CD8-positive, alpha-beta memory T cell (primary cell): Measurements from ENCODE around the gene WFIKKN2. TPM values are rescaled to one million over a fixed set of nuclear protein-coding genes. Genes with fewer than 3 reads are reported as not detected.
A peak's percentile ranks its signal among the peaks of the same experiment; 100 is the strongest.
"Not testable (repeated sequence)": the region's sequence is repeated elsewhere in the genome, so short reads cannot be mapped to it uniquely, and the experiment has no call there.

ENCODE experiments used
- CTCF ChIA-PET: fragments of 350-600 bp; sonication (Branson Sonifier 250); formaldehyde crosslinking; loops from one replicate; lab custom pipeline; 2021; ENCODE audit warnings: antibody characterized with exemption; lab: Charles Lee
- POLR2A ChIA-PET: fragments of 350-600 bp; sonication (Branson Sonifier 250); formaldehyde crosslinking; loops from one replicate; lab custom pipeline; 2021; ENCODE audit warnings: antibody characterized with exemption; lab: Charles Lee
- DNase-seq, 5 donors: peaks; one replicate each; pipeline versions ENCODE4 v3.0.0 to v3.0.0-alpha.2; 2020 to 2022; ENCODE audit warnings: mixed read lengths in 1 of 5
- H3K27ac ChIP-seq: one replicate; pipeline ENCODE4 v1.7.0; 2013; ENCODE audit warnings: low read depth, mild to moderate bottlenecking, low read length, moderate library complexity
- H3K27me3 ChIP-seq: 2 replicates; pipeline ENCODE4 v1.7.0; 2013; ENCODE audit warnings: low read length, mild to moderate bottlenecking; ENCODE audit not compliant: insufficient read depth, poor library complexity, severe bottlenecking
- H3K36me3 ChIP-seq: 2 replicates; pipeline ENCODE4 v1.7.0; 2013; ENCODE audit warnings: mild to moderate bottlenecking, low read length, moderate library complexity; ENCODE audit not compliant: insufficient read depth
- H3K4me1 ChIP-seq: 2 replicates; pipeline ENCODE4 v1.7.0; 2013; ENCODE audit warnings: mild to moderate bottlenecking, low read length, moderate library complexity; ENCODE audit not compliant: insufficient read depth
- H3K4me3 ChIP-seq: 2 replicates; pipeline ENCODE4 v1.7.0; 2013; ENCODE audit warnings: mild to moderate bottlenecking, low read length
- H3K9me3 ChIP-seq: 2 replicates; pipeline ENCODE4 v1.7.0; 2013; ENCODE audit warnings: mild to moderate bottlenecking, low read length
- H3K27ac Mint-ChIP-seq, 8 donors: one replicate each; pipeline ENCODE4 v1.8.0; 2020 to 2021; ENCODE audit warnings: mixed read lengths in 8 of 8, mild to moderate bottlenecking in 6 of 8, inconsistent platforms in 3 of 8, moderate library complexity in 3 of 8
- H3K27me3 Mint-ChIP-seq, 2 donors: one replicate each; pipeline ENCODE4 v1.8.0; 2020 to 2021; ENCODE audit warnings: mixed read lengths in 2 of 2, mild to moderate bottlenecking in 1 of 2, moderate library complexity in 1 of 2
- H3K36me3 Mint-ChIP-seq, 3 donors: one replicate each; pipeline ENCODE4 v1.8.0; 2020 to 2021; ENCODE audit warnings: mixed read lengths in 3 of 3, inconsistent platforms in 1 of 3, mild to moderate bottlenecking in 1 of 3
- H3K4me1 Mint-ChIP-seq, 3 donors: one replicate each; pipeline ENCODE4 v1.8.0; 2020 to 2021; ENCODE audit warnings: mixed read lengths in 3 of 3, inconsistent platforms in 1 of 3, mild to moderate bottlenecking in 1 of 3
- H3K4me3 Mint-ChIP-seq, 7 donors: one replicate each; pipeline ENCODE4 v1.8.0; 2020 to 2021; ENCODE audit warnings: mixed read lengths in 7 of 7, mild to moderate bottlenecking in 6 of 7, moderate library complexity in 4 of 7, inconsistent platforms in 2 of 7
- H3K9me3 Mint-ChIP-seq, 5 donors: one replicate each; pipeline ENCODE4 v1.8.0; 2020 to 2022; ENCODE audit warnings: mixed read lengths in 5 of 5, mild to moderate bottlenecking in 3 of 5, moderate library complexity in 2 of 5, inconsistent platforms in 1 of 5
- polyA plus RNA-seq: library from polyadenylated mRNA; unstranded; fragments of 300-500 nt; fragmentation: Illumina TruSeq; gene quantifications from one replicate; pipeline ENCODE4 v1.2.3, GENCODE V29; 2021
- total RNA-seq, 2 experiments: library from RNA; stranded (reverse); gene quantifications; one replicate each; pipeline ENCODE4 v1.2.3, GENCODE V29; 2021

The WFIKKN2 gene
- total and polyA plus RNA-seq, 3 experiments from 2014 or later: not detected

DNA sequence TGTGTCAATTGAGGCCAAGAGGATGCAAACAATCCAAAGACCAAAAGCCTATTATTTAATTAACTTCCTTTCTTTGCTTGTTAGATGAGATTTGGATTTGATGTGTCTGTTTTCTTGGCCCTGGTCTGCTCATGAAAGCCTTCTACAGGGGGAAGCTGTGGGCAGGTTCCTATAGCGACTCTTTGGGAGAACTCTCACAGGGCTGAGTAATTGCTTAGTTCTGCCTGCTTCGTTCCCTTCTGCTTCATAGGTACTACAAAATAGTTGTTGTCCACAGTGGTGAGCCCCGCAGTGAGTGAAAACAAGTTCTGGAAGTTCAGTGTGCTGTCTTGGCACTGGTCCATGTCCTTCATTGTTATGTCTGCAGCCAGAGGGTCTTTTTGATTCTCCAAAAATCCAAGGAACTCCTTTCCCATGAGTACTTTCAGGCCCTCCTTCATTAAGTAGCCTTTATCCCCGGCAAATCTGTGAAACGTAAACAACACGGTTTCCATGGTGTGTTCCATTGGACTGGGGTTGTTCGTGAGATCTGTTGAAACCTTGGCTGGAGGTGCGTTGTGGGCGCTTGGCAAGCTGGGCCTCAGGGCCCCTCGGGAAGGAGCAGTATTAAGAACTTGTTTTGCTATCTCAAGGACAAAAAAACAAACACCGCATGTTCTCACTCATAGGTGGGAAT is 38.1 kb upstream of the WFIKKN2 start:
- ChIA-PET POLR2A (no interaction called here), CTCF (no interaction called here)
- Mint-ChIP-seq H3K9me3 (no peaks in the 10 kb centered on the region), H3K27me3 (peaks cover 0 to 2% of the 10 kb centered on the region in 2 donors), H3K27ac (no peak overlapping the region), H3K4me3 (no peak overlapping the region), H3K36me3 (no peaks in the 10 kb centered on the region), H3K4me1 (no peaks in the 10 kb centered on the region)
- H3K4me3 ChIP-seq: no peak overlapping the region
- H3K27me3 ChIP-seq: no peaks in the 10 kb centered on the region
- no peaks in the 10 kb centered on the region for H3K36me3 ChIP-seq
- H3K27ac ChIP-seq: no peak overlapping the region
- no peaks in the 10 kb centered on the region for H3K9me3 ChIP-seq
- DNase-seq: no peak
- H3K4me1 ChIP-seq: no peaks in the 10 kb centered on the region

DNA sequence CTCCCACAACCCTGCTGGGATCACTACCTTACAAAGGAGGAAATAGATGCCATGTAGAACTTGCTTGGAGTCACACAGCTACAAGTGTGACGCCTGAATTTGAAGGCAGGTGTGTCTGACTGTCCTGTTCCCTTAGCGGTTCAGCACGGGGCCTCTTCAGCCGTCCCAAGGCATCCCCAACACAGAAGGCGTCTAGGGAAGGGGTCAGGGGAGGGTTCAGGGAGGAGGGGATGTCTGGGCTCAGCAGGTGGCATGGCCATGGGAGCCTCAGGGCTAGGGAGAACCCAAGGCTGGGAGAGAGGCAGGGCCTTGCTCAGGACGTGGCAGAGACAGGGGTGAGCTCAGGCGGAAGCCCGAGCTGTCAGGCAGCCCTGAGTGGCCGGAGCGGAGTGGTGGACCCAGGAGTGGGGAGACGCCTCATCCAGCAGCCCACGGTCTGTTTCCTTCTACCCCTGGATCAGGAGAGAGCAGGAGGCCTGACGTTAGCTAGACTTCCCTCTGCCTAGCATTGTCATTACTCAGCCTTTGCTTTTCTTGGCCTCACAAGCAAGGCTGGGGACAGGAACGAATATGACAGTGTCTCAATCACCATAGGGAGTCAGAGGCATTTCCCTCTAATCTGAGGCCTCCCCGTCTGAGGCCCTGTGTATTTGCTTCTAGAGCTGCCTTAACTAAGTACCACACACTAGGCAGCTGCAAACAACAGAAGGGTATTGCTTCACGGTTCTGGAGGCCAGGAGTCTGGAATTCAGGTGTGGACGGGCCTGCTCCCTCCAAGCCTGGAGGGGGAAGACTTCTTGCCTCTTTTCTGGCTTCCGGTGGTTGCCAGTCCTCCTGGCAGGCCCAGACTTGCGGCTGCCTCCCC is 36.7 kb upstream of the WFIKKN2 start:
- H3K4me1 ChIP-seq: no peaks in the 10 kb centered on the region
- peaks cover 0 to 2% of the 10 kb centered on the region in 2 donors for H3K27me3 Mint-ChIP-seq
- H3K9me3 Mint-ChIP-seq: no peaks in the 10 kb centered on the region
- H3K36me3 ChIP-seq: no peaks in the 10 kb centered on the region
- H3K27ac ChIP-seq: no peak overlapping the region
- ChIA-PET CTCF (interaction anchor here (0.7 to 1.2 kb wide), 3 partner anchors 14 to 19 kb away, joined by 3 to 4 read pairs (median 4); no protein-coding TSS in a partner anchor), POLR2A (no interaction called here)
- no peaks in the 10 kb centered on the region for H3K4me1 Mint-ChIP-seq
- peak overlapping the region in 1 of 8 donors; percentile 29 for H3K27ac Mint-ChIP-seq
- DNase-seq: no peak
- no peaks in the 10 kb centered on the region for H3K36me3 Mint-ChIP-seq
- no peak overlapping the region for H3K4me3 Mint-ChIP-seq
- no peaks in the 10 kb centered on the region for H3K9me3 ChIP-seq
- no peaks in the 10 kb centered on the region for H3K27me3 ChIP-seq
- no peak overlapping the region for H3K4me3 ChIP-seq

DNA sequence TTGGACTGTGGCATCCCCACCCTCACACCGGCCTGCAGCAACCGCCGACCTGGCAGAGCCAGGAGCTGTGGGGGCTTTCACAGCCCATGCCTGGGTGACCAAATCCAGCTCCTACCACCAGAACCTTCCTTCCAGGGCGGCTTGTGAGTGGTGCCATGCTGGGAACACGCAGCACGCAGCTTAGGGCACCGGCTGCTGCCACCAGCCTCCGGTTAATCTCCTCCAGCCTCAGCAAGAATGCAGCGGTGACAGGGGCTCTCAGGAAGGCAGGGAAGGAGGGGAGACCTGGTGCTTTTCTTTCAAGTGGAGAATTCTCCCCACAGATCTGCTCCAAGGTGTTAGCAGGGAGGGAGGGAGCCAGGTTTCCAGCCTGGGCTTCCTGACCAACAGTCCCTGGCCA is 35.8 kb upstream of the WFIKKN2 start:
- H3K9me3 ChIP-seq: no peaks in the 10 kb centered on the region
- H3K36me3 ChIP-seq: no peaks in the 10 kb centered on the region
- no peak overlapping the region for H3K4me3 Mint-ChIP-seq
- H3K4me1 ChIP-seq: no peaks in the 10 kb centered on the region
- no peak for DNase-seq
- no peak overlapping the region for H3K27ac Mint-ChIP-seq
- H3K4me3 ChIP-seq: no peak overlapping the region
- no peak overlapping the region for H3K27ac ChIP-seq
- no peaks in the 10 kb centered on the region for H3K36me3 Mint-ChIP-seq
- peaks cover 0 to 2% of the 10 kb centered on the region in 2 donors for H3K27me3 Mint-ChIP-seq
- CTCF ChIA-PET: interaction anchor here (1.1 to 3.0 kb wide), 3 partner anchors 16 to 53 kb away, joined by 3 to 12 read pairs (median 4); no protein-coding TSS in a partner anchor
- POLR2A ChIA-PET: no interaction called here
- no peaks in the 10 kb centered on the region for H3K27me3 ChIP-seq
- no peaks in the 10 kb centered on the region for H3K4me1 Mint-ChIP-seq
- H3K9me3 Mint-ChIP-seq: no peaks in the 10 kb centered on the region

DNA sequence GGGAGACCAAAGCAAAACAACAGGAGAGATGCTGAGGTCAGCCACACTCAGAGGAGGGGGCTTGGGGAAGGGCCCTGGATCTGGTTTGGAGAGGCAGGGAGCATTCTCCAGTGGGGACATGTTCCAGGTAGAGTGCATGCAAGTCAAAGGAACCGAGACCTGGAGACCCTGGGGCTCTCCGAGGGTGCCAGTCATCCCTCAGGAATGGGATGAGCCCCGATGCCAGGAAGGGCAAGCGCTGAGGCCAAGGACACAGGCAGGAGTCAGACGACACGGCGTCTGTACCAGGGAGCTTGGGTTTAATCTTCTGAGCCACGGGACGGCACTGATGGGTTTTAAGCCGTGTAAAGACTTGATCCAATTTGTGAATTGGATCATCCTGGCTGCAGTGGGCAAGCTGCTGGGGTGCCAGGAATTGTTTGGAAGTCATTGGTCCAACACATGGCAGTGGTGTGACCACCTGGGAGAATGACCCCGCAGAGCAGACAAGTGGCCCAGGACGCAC is 35.1 kb upstream of the WFIKKN2 start:
- Mint-ChIP-seq H3K9me3 (no peaks in the 10 kb centered on the region), H3K4me3 (no peak overlapping the region), H3K27me3 (peaks cover 0 to 1% of the 10 kb centered on the region in 2 donors), H3K4me1 (no peaks in the 10 kb centered on the region), H3K27ac (no peak overlapping the region), H3K36me3 (no peaks in the 10 kb centered on the region)
- no peaks in the 10 kb centered on the region for H3K9me3 ChIP-seq
- DNase-seq: no peak
- CTCF ChIA-PET: interaction anchor here (1.1 to 3.0 kb wide), 2 partner anchors 17 to 52 kb away, joined by 3 to 12 read pairs; no protein-coding TSS in a partner anchor
- POLR2A ChIA-PET: no interaction called here
- no peaks in the 10 kb centered on the region for H3K27me3 ChIP-seq
- H3K4me1 ChIP-seq: no peaks in the 10 kb centered on the region
- no peak overlapping the region for H3K4me3 ChIP-seq
- no peak overlapping the region for H3K27ac ChIP-seq
- H3K36me3 ChIP-seq: no peaks in the 10 kb centered on the region

DNA sequence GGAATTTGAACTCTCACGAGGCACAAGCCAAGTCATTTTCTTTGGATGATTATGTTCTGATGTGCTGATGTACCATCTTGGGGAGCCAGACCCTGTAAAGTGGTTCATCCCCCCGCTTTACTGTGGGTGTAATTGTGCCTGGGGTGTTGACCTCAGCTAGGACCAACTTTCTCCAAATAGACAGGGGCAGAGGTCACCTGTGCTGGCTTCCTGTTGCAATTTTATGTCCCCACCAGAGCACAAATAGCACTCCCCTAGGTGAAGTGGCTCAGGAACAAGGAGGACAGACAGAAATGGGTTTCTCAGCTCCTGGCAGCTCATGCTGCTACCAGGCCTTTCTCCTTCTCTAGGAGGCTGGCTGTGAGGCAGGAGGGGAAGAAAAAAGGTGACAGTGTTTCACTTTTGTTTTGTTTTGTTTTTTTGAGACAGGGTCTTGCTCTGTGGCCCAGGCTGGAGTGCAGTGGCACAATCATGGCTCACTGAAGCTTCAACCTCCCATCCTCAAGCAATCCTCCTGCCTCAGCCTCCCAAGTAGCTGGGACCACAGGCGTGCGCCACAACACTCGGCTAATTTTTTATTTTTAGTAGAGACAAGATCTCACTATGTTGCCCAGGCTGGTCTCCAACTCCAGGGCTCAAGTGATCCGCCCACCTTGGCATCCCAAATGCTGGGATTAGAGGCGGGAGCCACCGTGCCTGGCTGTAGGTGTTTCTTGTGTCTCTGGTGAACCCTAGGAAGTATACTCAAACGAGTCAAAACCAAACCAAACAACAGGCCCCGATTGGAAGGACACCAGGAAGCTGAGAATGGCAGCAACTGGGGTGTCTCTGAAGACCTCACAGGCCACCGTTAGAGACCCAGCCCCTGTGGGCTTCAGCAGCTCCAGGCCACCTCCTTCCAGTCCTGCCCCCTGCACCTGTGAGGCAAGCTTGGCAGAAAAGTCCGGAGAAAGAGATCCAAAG is 32.5 kb upstream of the WFIKKN2 start:
- H3K36me3 Mint-ChIP-seq: no peaks in the 10 kb centered on the region
- H3K4me3 Mint-ChIP-seq: no peak overlapping the region
- Histone ChIP-seq H3K36me3 (no peaks in the 10 kb centered on the region), H3K27ac (no peak overlapping the region), H3K27me3 (no peaks in the 10 kb centered on the region), H3K4me1 (no peaks in the 10 kb centered on the region), H3K9me3 (no peaks in the 10 kb centered on the region), H3K4me3 (no peak overlapping the region)
- H3K4me1 Mint-ChIP-seq: no peaks in the 10 kb centered on the region
- no peaks in the 10 kb centered on the region for H3K27me3 Mint-ChIP-seq
- ChIA-PET POLR2A (no interaction called here), CTCF (interaction anchor here (1.7 kb wide), 1 partner anchor 20 kb away, joined by 7 read pairs; no protein-coding TSS in a partner anchor)
- DNase-seq: no peak
- no peaks in the 10 kb centered on the region for H3K9me3 Mint-ChIP-seq
- H3K27ac Mint-ChIP-seq: no peak overlapping the region

DNA sequence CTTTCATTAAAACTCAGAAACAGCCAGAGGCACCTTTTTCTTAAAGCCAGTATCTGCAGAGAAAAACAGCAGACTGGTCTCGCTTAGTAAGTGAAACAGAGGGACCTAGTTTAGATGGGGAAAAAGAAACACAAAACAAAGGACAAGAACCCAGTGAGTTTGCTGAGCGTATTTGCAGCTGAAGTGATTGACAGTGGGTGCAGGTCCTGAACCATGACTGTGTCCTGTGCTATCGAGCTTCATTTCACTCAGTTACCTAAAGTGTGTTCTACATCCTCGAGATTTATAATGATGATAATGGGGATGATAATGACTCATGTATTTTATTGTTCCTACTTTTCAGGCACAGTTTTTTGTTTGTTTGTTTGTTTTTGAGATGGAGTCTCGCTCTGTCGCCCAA is 31.7 kb upstream of the WFIKKN2 start:
- Histone ChIP-seq H3K27ac (no peak overlapping the region), H3K4me3 (no peak overlapping the region), H3K27me3 (no peaks in the 10 kb centered on the region), H3K4me1 (no peaks in the 10 kb centered on the region), H3K9me3 (no peaks in the 10 kb centered on the region), H3K36me3 (no peaks in the 10 kb centered on the region)
- Mint-ChIP-seq H3K27ac (peak overlapping the region in 1 of 8 donors; percentile 27), H3K36me3 (no peaks in the 10 kb centered on the region), H3K4me1 (no peaks in the 10 kb centered on the region), H3K4me3 (no peak overlapping the region), H3K9me3 (no peaks in the 10 kb centered on the region), H3K27me3 (no peaks in the 10 kb centered on the region)
- CTCF ChIA-PET: interaction anchor here (1.7 kb wide), 1 partner anchor 21 kb away, joined by 7 read pairs; no protein-coding TSS in a partner anchor
- DNase-seq: no peak
- POLR2A ChIA-PET: no interaction called here

DNA sequence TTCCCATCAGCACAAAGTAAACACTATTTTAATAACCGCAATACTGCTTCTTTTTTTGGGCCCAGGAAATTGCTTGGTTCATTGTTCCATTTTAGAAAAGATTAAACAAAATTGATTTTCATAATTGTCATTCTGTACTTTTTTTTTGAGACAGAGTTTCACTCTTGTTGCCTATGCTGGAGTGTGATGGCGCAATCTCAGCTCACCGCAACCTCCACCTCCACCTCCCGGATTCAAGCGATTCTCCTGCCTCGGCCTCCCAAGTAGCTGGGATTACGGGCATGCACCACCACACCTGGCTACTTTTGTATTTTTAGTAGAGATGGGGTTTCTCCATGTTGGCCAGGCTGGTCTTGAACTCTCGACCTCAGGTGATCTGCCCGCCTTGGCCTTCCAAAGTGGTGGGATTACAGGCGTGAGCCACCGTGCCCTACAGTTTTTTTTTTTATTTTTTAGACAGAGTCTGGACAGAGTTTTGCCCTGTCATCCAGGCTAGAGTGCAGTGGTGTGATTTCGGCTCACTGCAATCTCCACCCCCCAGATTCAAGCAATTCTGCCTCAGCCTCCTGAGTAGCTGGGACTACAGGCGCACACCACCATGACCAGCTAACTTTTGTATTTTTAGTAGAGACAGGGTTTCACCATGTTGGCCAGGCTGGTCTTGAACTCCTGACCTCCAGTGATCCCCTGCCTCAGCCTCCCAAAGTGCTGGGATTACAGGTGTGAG is 30.5 kb upstream of the WFIKKN2 start:
- H3K36me3 Mint-ChIP-seq, H3K9me3 Mint-ChIP-seq, H3K4me1 Mint-ChIP-seq, H3K4me3 Mint-ChIP-seq, H3K27ac ChIP-seq, H3K9me3 ChIP-seq, H3K27me3 ChIP-seq, CTCF ChIA-PET, H3K4me1 ChIP-seq, POLR2A ChIA-PET, H3K36me3 ChIP-seq, H3K4me3 ChIP-seq, H3K27me3 Mint-ChIP-seq: not testable (repeated sequence)
- peak in 1 of 5 donors; percentile 5 for DNase-seq
- peak overlapping the region in 1 of 8 donors; percentile 57 for H3K27ac Mint-ChIP-seq
